OCI-LY3 (cell line): ENCODE data around the gene NLRC4.

ENCODE experiments used
- CTCF ChIP-seq: fragments of 200-600, 300-600 bp; sonication (generic); IDR thresholded peaks from 2 replicates; pipeline ENCODE4 v1.5.1; 2014; ENCODE audit warnings: antibody characterized with exemption, low read length, low read depth
- EZH2phosphoT487 ChIP-seq: fragments of 200-600 bp; shearing (Covaris generic); IDR thresholded peaks from 2 replicates; pipeline ENCODE4 v1.6.1; 2018; ENCODE audit warnings: antibody characterized with exemption, mixed run types, low read depth

GRCh38 chr2:32220445-32220844 lies 44.2 kb downstream of the NLRC4 start:
- TF ChIP-seq CTCF (no peak), EZH2phosphoT487 (no peak)
